DMS79 treated with DMSO at 0.1 percent for 48 hours (cell line): ENCODE data around the gene PCDHB15.
"Not testable (repeated sequence)": the region's sequence is repeated elsewhere in the genome, so short reads cannot be mapped to it uniquely, and the experiment has no call there.

Source experiments
- DNase-seq: peaks from one replicate; lab custom pipeline; 2025; lab: John Stamatoyannopoulos, UW

PCDHB15 gene

GRCh38 chr5:141245250-141245717 is at the start of gene PCDHB15:
Gene PCDHB15, plus strand, starts transcription at chr5:141245395. Its CDS starts 184 bp downstream, at chr5:141245579.
- no peak for DNase-seq

- no peak for DNase-seq
Observed at GRCh38 chr5:141196363-141196762, 48.8 kb upstream of the PCDHB15 start.

GRCh38 chr5:141199359-141200235 is 45.6 kb upstream of the PCDHB15 start, which contains the start of gene PCDHB11:
Gene PCDHB11, plus strand, starts transcription at chr5:141199627. Its CDS starts 148 bp downstream, at chr5:141199775.
- no peak for DNase-seq

- DNase-seq, result not testable (repeated sequence)
Observed at GRCh38 chr5:141201126-141201525, 44.1 kb upstream of the PCDHB15 start.

GRCh38 chr5:141201646-141202045 is 43.5 kb upstream of the PCDHB15 start:
- not testable (repeated sequence) for DNase-seq

GRCh38 chr5:141208478-141208877 is 36.7 kb upstream of the PCDHB15 start, which contains the start of gene PCDHB12:
Gene PCDHB12, plus strand, starts transcription at chr5:141208719. Its CDS starts 189 bp downstream, at chr5:141208908.
- no peak for DNase-seq

GRCh38 chr5:141210281-141210680 is 34.9 kb upstream of the PCDHB15 start:
- DNase-seq, result not testable (repeated sequence)

- not testable (repeated sequence) for DNase-seq
Observed at GRCh38 chr5:141210849-141211248, 34.3 kb upstream of the PCDHB15 start.

GRCh38 chr5:141213656-141214339 is 31.4 kb upstream of the PCDHB15 start, which contains the start of gene PCDHB13:
Gene PCDHB13, plus strand, starts transcription at chr5:141213919. Its CDS starts 205 bp downstream, at chr5:141214124.
- DNase-seq, result not testable (repeated sequence)

GRCh38 chr5:141214583-141214982 is 30.6 kb upstream of the PCDHB15 start:
- not testable (repeated sequence) for DNase-seq

- DNase-seq, result not testable (repeated sequence)
Observed at GRCh38 chr5:141215504-141215903, 29.7 kb upstream of the PCDHB15 start.

GRCh38 chr5:141216035-141216434 is 29.2 kb upstream of the PCDHB15 start:
- not testable (repeated sequence) for DNase-seq

GRCh38 chr5:141223112-141223783 is 21.9 kb upstream of the PCDHB15 start, which contains the start of gene PCDHB14:
Gene PCDHB14, plus strand, starts transcription at chr5:141223343. Its CDS starts 163 bp downstream, at chr5:141223506.
- no peak for DNase-seq

- DNase-seq, result not testable (repeated sequence)
Observed at GRCh38 chr5:141224844-141225243, 20.4 kb upstream of the PCDHB15 start.

GRCh38 chr5:141225421-141225820 is 19.8 kb upstream of the PCDHB15 start:
- not testable (repeated sequence) for DNase-seq

- DNase-seq, result no peak
Observed at GRCh38 chr5:141234109-141234667, 11.0 kb upstream of the PCDHB15 start.

- DNase-seq, result not testable (repeated sequence)
Observed at GRCh38 chr5:141235922-141236321, 9.3 kb upstream of the PCDHB15 start.

- no peak for DNase-seq
Observed at GRCh38 chr5:141236516-141237313, 8.5 kb upstream of the PCDHB15 start.

GRCh38 chr5:141241496-141241895 is 3.7 kb upstream of the PCDHB15 start:
- no peak for DNase-seq

- not testable (repeated sequence) for DNase-seq
Observed at GRCh38 chr5:141246971-141247370, 1.8 kb downstream of the PCDHB15 start.
